ENCODE results near the gene AGBL3.

Gene AGBL3

DNA sequence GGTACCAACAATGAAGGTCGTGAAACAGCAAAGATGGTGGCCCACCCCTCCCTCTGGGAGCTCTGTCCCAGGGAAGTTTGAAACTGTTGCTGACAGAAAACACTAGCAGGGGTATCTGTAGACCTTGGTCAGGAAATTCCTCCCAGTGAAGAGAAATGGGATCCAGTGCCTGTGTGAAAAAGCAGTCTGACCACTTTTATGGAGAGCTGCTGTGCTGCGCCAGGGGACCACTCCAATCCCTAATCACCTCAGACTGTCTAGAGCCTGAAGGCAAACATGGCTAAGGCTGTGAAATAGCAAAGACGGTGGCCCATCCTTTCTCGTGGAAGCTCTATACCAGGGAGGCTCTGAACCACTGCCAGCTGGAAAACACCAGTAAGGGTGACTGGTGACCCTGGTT, 123.3 kb downstream of the AGBL3 start:
- Histone ChIP-seq H3K27ac (ENCODE audit: low read length) (no peak overlapping the region), H3K9ac (ENCODE audit: low read length) (no peak overlapping the region), H3K27me3 (replicated peaks; ENCODE audit: insufficient read depth, low read length) (no peaks in the 10 kb centered on the region), H2AFZ (ENCODE audit: low read length) (no peak overlapping the region), H3K4me3 (ENCODE audit: low read length) (no peak overlapping the region), H3K4me1 (ENCODE audit: low read length) (no peaks in the 10 kb centered on the region), H3K36me3 (replicated peaks; ENCODE audit: insufficient read depth, low read length) (no peaks in the 10 kb centered on the region), H4K20me1 (ENCODE audit: insufficient read depth, low read length) (no peaks in the 10 kb centered on the region), H3K4me2 (ENCODE audit: low read depth, low read length) (no peak overlapping the region), H3K9me2 (replicated peaks; ENCODE audit: insufficient read depth, low read length) (no peaks in the 10 kb centered on the region), H3F3A (ENCODE audit: insufficient read depth, low read length) (no peaks in the 10 kb centered on the region), H3K79me2 (ENCODE audit: low read length) (no peaks in the 10 kb centered on the region), H3K9me3 (replicated peaks; ENCODE audit: insufficient read depth, low read length) (no peaks in the 10 kb centered on the region)
- DNase-seq = no peak
- TF ChIP-seq EZH2phosphoT487 (IDR thresholded peaks at IDR 0.05; ENCODE audit: low read length) (no peak), EZH2 (optimal IDR thresholded peaks at IDR 0.05; ENCODE audit: low read depth, low read length) (no peak)
- TF ChIP-seq, protein P1, sequence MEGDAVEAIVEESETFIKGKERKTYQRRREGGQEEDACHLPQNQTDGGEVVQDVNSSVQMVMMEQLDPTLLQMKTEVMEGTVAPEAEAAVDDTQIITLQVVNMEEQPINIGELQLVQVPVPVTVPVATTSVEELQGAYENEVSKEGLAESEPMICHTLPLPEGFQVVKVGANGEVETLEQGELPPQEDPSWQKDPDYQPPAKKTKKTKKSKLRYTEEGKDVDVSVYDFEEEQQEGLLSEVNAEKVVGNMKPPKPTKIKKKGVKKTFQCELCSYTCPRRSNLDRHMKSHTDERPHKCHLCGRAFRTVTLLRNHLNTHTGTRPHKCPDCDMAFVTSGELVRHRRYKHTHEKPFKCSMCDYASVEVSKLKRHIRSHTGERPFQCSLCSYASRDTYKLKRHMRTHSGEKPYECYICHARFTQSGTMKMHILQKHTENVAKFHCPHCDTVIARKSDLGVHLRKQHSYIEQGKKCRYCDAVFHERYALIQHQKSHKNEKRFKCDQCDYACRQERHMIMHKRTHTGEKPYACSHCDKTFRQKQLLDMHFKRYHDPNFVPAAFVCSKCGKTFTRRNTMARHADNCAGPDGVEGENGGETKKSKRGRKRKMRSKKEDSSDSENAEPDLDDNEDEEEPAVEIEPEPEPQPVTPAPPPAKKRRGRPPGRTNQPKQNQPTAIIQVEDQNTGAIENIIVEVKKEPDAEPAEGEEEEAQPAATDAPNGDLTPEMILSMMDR (IDR thresholded peaks at IDR 0.05; ENCODE audit: low read length) = no peak

GRCh38 chr7:135109976-135110375, 123.7 kb downstream of the AGBL3 start:
- Histone ChIP-seq H4K20me1 (ENCODE audit: insufficient read depth, low read length) (no peaks in the 10 kb centered on the region), H3K79me2 (ENCODE audit: low read length) (no peaks in the 10 kb centered on the region), H3K9me3 (replicated peaks; ENCODE audit: insufficient read depth, low read length) (no peaks in the 10 kb centered on the region), H3K4me2 (ENCODE audit: low read depth, low read length) (no peak overlapping the region), H3K9ac (ENCODE audit: low read length) (no peak overlapping the region), H3F3A (ENCODE audit: insufficient read depth, low read length) (no peaks in the 10 kb centered on the region), H3K36me3 (replicated peaks; ENCODE audit: insufficient read depth, low read length) (no peaks in the 10 kb centered on the region), H3K9me2 (replicated peaks; ENCODE audit: insufficient read depth, low read length) (no peaks in the 10 kb centered on the region), H3K4me3 (ENCODE audit: low read length) (no peak overlapping the region), H3K27ac (ENCODE audit: low read length) (no peak overlapping the region), H3K27me3 (replicated peaks; ENCODE audit: insufficient read depth, low read length) (no peaks in the 10 kb centered on the region), H3K4me1 (ENCODE audit: low read length) (no peaks in the 10 kb centered on the region), H2AFZ (ENCODE audit: low read length) (no peak overlapping the region)
- DNase-seq = no peak
- TF ChIP-seq EZH2phosphoT487 (IDR thresholded peaks at IDR 0.05; ENCODE audit: low read length) (no peak), EZH2 (optimal IDR thresholded peaks at IDR 0.05; ENCODE audit: low read depth, low read length) (no peak)
- TF ChIP-seq, protein P1 (IDR thresholded peaks at IDR 0.05; ENCODE audit: low read length) = no peak

DNA sequence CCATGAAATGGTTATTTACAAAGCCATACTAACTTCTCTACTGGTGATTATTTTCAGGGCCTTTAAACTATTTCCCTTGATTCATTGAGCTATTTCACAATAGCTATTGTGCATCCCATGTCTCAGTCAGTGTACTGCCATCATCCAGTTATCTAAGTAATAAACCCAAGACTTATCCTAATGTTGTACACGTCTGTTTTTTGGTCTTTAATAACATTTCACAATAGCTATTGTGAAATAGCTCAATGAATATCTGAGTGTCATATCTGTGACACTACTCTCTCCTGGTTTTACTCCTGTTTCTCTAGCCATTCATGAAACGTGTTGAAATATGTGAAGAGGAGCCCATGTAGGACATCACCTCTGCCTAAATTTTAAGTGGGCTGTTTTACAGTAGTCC, 125.1 kb downstream of the AGBL3 start:
- H3K27me3 ChIP-seq (replicated peaks; ENCODE audit: insufficient read depth, low read length) = no peaks in the 10 kb centered on the region
- no peaks in the 10 kb centered on the region for H3K79me2 ChIP-seq (ENCODE audit: low read length)
- no peaks in the 10 kb centered on the region for H3F3A ChIP-seq (ENCODE audit: insufficient read depth, low read length)
- H3K9me2 ChIP-seq (replicated peaks; ENCODE audit: insufficient read depth, low read length) = no peaks in the 10 kb centered on the region
- H3K4me1 ChIP-seq (ENCODE audit: low read length) = no peaks in the 10 kb centered on the region
- no peaks in the 10 kb centered on the region for H4K20me1 ChIP-seq (ENCODE audit: insufficient read depth, low read length)
- H3K4me3 ChIP-seq (ENCODE audit: low read length) = no peak overlapping the region
- DNase-seq = no peak
- no peak overlapping the region for H2AFZ ChIP-seq (ENCODE audit: low read length)
- no peak overlapping the region for H3K4me2 ChIP-seq (ENCODE audit: low read depth, low read length)
- TF ChIP-seq EZH2phosphoT487 (IDR thresholded peaks at IDR 0.05; ENCODE audit: low read length) (no peak), EZH2 (optimal IDR thresholded peaks at IDR 0.05; ENCODE audit: low read depth, low read length) (no peak)
- TF ChIP-seq, protein P1 (IDR thresholded peaks at IDR 0.05; ENCODE audit: low read length) = no peak
- H3K9ac ChIP-seq (ENCODE audit: low read length) = no peak overlapping the region
- no peaks in the 10 kb centered on the region for H3K9me3 ChIP-seq (replicated peaks; ENCODE audit: insufficient read depth, low read length)
- no peak overlapping the region for H3K27ac ChIP-seq (ENCODE audit: low read length)
- no peaks in the 10 kb centered on the region for H3K36me3 ChIP-seq (replicated peaks; ENCODE audit: insufficient read depth, low read length)

Data from MM.1S (cell line).